ENCODE measurements around the gene CTNND1.

CTNND1 gene

DNA sequence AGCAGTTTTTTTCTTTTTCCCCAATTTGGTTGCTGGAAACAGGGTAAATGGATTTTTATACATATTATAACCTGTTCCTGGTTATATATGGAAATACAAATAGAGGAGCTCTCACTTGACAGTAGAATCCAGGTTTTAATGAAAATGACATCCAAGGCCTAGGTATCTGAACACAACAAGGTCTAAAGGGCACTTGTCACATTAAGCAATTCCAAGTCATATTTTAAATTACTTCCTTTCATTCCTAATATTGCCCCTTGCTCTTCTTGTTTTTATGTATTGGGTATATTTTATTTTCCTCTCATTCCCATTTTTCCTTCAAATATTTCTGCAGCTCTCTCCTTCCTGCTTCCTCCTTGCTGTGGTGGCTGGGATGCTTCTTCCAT lies 27.1 kb downstream of the CTNND1 start:
- H3K36me3 ChIP-seq (replicated peaks), result peaks cover 7% of the 10 kb centered on the region
- H3K9me3 ChIP-seq, result no peaks in the 10 kb centered on the region
- no peaks in the 10 kb centered on the region for H3K27me3 ChIP-seq (ENCODE audit: low read depth)
- DNase-seq (ENCODE audit: low spot score in 2 of 2), result no peak
- in situ Hi-C loops (cut with MboI; ENCODE audit: low sequenced_read_pairs), result no loop called here
- no peak overlapping the region for H3K4me3 ChIP-seq
- no peaks in the 10 kb centered on the region for H3K4me1 ChIP-seq

DNA sequence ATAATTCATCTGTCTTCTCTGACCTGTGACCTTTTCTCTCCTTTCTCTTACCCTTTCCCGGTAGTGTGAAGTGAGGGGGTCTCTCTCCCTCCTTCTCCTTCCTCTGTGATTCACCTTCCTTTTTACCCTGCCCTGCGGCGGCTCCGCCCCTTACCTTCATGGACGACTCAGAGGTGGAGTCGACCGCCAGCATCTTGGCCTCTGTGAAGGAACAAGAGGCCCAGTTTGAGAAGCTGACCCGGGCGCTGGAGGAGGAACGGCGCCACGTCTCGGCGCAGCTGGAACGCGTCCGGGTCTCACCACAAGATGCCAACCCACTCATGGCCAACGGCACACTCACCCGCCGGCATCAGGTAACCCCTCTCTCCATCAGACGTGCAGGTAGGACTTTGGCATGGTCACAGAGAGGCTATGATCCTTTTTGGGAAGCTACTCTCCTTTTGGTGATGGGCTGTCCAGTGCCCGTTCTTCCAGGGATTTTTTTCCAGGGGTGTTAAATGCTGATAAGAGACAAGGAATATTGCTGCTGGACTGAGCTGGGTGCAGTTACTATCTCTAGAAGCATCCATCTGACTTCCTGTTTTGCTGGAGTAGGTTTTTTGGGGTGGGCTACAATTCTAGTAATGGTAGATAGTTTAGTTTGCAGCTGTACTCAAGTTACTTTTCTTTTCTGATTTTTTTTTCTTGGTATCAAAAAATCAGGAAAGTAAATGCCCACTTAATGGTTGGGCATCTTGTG lies 29.9 kb downstream of the CTNND1 start:
- no peak for DNase-seq (ENCODE audit: low spot score in 2 of 2)
- no peaks in the 10 kb centered on the region for H3K4me1 ChIP-seq
- no peaks in the 10 kb centered on the region for H3K27me3 ChIP-seq (ENCODE audit: low read depth)
- no peaks in the 10 kb centered on the region for H3K9me3 ChIP-seq
- in situ Hi-C loops (cut with MboI; ENCODE audit: low sequenced_read_pairs), result no loop called here
- H3K36me3 ChIP-seq (replicated peaks), result peaks cover 16% of the 10 kb centered on the region
- H3K4me3 ChIP-seq, result no peak overlapping the region

DNA sequence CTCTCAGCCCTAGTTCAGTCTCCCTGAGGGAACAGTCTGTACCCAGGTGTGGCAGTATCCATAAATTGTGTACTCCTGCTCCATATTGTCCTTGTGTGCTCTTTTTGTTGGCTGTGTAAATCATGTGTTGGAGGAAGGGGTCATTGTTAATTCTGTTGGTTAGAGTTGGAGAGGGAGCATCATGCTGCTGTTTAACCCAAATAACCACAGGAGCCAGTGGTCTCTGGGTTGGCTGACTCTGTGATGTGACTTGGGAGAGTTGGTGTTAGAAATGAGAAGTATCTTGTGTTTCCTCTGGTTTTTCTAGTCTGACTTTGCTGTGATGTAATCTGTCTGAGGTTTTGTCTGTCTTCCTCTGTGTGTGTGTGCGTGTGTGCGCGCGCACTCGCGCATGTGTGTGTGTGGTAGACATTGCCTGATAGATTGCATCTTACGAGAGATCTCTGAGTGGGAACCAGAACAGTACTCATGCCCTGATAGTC lies 30.5 kb downstream of the CTNND1 start:
- Histone ChIP-seq H3K4me3 (no peak overlapping the region), H3K9me3 (no peaks in the 10 kb centered on the region), H3K4me1 (no peaks in the 10 kb centered on the region), H3K27me3 (ENCODE audit: low read depth) (no peaks in the 10 kb centered on the region), H3K36me3 (replicated peaks) (peaks cover 21% of the 10 kb centered on the region)
- in situ Hi-C loops (cut with MboI; ENCODE audit: low sequenced_read_pairs), result no loop called here
- no peak for DNase-seq (ENCODE audit: low spot score in 2 of 2)

DNA sequence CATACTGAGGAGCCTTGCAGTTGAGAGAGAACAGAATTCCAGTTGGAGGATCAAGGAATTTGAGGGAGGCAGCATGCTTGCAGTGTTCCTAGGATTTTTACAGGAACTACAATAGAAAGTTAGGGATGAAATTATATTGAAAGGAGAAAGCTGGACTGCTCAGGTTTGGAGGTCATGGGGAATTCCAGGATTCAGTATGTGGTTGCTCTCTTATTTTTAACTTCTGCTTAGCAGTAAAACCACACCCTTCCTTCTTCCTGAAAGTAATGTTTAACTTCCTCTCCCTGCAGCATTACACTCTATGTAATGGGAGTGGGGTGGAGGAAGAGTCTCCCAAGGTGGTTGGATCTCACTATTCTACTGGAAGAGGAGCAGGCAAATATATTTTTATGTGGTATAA lies 31.3 kb downstream of the CTNND1 start:
- no peak for DNase-seq (ENCODE audit: low spot score in 2 of 2)
- Histone ChIP-seq H3K4me1 (no peaks in the 10 kb centered on the region), H3K36me3 (replicated peaks) (peaks cover 21% of the 10 kb centered on the region), H3K4me3 (no peak overlapping the region), H3K27me3 (ENCODE audit: low read depth) (no peaks in the 10 kb centered on the region), H3K9me3 (no peaks in the 10 kb centered on the region)
- in situ Hi-C loops (cut with MboI; ENCODE audit: low sequenced_read_pairs), result no loop called here

DNA sequence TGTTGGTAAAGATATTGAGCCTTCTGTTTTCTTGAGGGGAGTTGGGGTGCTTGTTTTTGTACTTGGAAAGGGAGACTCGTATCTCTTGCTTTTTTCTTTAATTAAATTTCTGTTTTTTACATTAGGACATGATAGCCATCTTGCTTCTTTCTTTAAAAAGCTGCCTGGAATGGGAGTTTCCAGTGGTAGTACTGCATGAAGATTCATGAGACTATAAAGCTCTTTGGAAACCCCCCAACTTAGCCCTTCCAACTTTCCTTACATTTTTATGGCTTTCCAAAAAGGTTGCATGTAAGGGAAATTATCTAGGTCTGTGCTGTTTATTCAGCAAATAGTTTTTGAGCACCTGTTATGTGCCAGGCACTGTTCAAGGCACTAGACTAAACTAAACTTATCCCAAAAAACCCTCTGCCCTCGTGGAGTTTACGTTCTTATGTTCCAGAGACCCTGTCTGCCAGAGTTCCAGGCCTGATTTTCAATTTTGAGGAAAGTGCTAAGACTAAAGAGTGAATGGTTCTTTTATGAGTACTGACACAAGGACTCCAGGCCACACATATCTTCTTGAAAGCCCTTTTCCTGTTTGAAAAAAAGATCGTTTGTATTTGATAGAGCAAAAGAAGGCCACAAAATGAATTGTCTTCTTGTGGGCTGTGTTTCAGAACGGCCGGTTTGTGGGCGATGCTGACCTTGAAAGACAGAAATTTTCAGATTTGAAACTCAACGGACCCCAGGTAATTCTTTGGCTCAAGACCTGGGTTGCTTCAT lies 31.9 kb downstream of the CTNND1 start:
- in situ Hi-C loops (cut with MboI; ENCODE audit: low sequenced_read_pairs), result no loop called here
- Histone ChIP-seq H3K4me1 (no peaks in the 10 kb centered on the region), H3K4me3 (no peak overlapping the region), H3K36me3 (replicated peaks) (peaks cover 21% of the 10 kb centered on the region), H3K9me3 (no peaks in the 10 kb centered on the region), H3K27me3 (ENCODE audit: low read depth) (no peaks in the 10 kb centered on the region)
- no peak for DNase-seq (ENCODE audit: low spot score in 2 of 2)

DNA sequence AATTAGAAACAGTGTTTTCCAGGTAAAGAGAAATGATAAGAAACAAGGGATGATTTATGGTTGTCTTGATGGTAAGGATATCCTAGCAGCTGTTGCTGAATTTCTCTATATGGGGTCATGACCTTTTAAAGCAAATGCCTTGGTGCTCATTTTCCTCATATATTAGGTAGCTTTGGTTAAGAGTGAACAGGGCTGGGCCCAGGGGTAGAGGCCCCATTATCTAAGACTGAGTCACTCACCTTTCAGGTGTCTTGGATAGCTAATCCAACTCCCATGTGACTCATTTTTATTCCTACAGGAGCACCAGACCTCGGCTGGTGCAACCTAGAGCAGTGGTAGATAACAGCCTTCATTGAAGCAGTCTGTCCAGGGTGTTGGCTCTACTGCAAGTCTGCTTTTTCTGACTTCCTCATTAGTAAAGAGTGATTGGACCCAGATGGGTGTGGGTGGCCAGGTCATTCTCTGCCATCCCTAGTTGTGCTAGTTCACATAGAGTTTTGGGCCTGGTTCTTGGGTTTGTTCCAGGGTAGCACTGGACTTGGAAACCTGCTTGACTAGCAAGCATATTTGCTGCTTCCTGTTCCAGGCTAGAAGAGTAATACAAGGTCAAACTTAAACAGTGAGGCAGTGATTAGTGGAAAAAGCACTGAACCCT lies 37.4 kb downstream of the CTNND1 start:
- in situ Hi-C loops (cut with MboI; ENCODE audit: low sequenced_read_pairs), result no loop called here
- peaks cover 2% of the 10 kb centered on the region; the same call in 1 of the 2 replicates for H3K4me1 ChIP-seq
- DNase-seq (ENCODE audit: low spot score in 2 of 2), result no peak
- no peak overlapping the region for H3K4me3 ChIP-seq
- no peaks in the 10 kb centered on the region for H3K27me3 ChIP-seq (ENCODE audit: low read depth)
- H3K36me3 ChIP-seq (replicated peaks), result peaks cover 37% of the 10 kb centered on the region
- no peaks in the 10 kb centered on the region for H3K9me3 ChIP-seq

DNA sequence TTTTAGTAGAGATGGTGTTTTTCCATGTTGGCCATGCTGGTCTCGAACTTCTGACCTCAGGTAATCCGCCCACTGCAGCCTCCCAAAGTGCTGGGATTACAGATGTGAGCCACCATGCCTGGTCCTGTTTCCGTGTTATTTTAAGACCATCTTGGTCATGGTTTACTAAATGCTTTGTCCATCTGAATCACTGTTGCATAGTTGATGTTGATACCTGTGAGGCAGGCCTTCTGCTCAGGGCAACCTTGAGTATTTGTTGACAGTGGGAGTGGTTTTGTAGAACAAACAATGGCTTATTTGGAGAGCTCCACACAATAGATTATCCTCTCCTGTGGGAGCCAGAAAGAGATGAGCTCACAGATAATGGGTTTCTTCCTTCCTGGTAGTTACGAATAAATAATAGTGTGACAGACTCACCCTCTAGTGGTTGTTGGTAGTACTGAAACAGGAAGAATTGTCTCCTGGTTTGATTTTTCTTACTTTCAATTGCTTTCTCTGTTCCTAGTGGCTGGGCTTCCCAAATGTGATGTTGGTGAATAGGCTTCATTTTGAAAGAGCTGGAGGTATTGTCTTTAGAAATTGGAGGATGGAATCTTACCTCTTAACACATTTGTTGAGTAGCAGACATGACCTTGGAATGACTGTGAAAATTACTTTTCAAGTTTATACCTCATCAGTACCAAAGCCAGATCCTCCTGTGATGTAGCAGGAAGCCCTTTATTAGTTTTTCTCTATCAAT lies 39.0 kb downstream of the CTNND1 start:
- Histone ChIP-seq H3K36me3 (replicated peaks) (peaks cover 48% of the 10 kb centered on the region), H3K27me3 (ENCODE audit: low read depth) (no peaks in the 10 kb centered on the region), H3K9me3 (no peaks in the 10 kb centered on the region), H3K4me1 (peaks cover 2% of the 10 kb centered on the region; the same call in 1 of the 2 replicates), H3K4me3 (no peak overlapping the region)
- in situ Hi-C loops (cut with MboI; ENCODE audit: low sequenced_read_pairs), result no loop called here
- DNase-seq (ENCODE audit: low spot score in 2 of 2), result peak; percentile 40 to 89

DNA sequence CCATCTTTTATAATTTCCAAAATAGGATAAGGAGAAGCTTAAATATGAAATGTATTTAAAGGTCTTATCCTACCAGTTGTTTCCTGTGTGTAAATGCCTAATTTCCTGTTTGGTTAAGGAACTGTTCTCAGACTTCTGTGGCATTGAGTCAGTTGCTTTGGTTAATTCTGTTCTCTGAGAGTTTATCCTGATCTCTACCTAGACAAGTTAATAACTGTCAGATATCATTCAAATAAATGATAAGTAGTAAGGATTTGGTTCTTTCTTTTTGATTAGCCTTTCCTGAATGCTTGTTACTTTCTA lies 39.5 kb downstream of the CTNND1 start:
- DNase-seq (ENCODE audit: low spot score in 2 of 2), result no peak
- peaks cover 51% of the 10 kb centered on the region for H3K36me3 ChIP-seq (replicated peaks)
- no peak overlapping the region for H3K4me3 ChIP-seq
- in situ Hi-C loops (cut with MboI; ENCODE audit: low sequenced_read_pairs), result no loop called here
- H3K9me3 ChIP-seq, result no peaks in the 10 kb centered on the region
- H3K27me3 ChIP-seq (ENCODE audit: low read depth), result no peaks in the 10 kb centered on the region
- peaks cover 2% of the 10 kb centered on the region; the same call in 1 of the 2 replicates for H3K4me1 ChIP-seq

DNA sequence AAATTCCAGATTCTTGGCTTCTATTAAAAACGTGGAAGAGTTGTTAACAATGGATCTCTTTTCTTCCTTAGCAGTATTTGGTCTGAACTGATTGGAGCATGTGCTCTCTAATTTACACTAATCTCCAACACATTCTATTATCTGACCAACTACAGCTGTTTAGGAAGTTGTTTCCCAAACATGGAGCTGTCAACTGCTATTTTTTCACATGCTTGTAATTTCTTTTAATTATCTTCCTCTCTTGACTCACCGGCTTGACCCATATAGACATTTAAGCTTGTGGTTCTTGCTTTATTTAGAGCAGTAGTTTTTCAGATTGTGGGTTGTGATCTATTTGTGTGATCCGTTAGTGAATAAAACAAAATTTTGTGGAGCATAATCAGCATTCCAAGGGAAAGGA lies 40.8 kb downstream of the CTNND1 start:
- H3K4me3 ChIP-seq, result no peak overlapping the region
- DNase-seq (ENCODE audit: low spot score in 2 of 2), result no peak
- peaks cover 56% of the 10 kb centered on the region for H3K36me3 ChIP-seq (replicated peaks)
- in situ Hi-C loops (cut with MboI; ENCODE audit: low sequenced_read_pairs), result no loop called here
- H3K4me1 ChIP-seq, result peaks cover 2% of the 10 kb centered on the region; the same call in 1 of the 2 replicates
- no peaks in the 10 kb centered on the region for H3K9me3 ChIP-seq
- H3K27me3 ChIP-seq (ENCODE audit: low read depth), result no peaks in the 10 kb centered on the region

DNA sequence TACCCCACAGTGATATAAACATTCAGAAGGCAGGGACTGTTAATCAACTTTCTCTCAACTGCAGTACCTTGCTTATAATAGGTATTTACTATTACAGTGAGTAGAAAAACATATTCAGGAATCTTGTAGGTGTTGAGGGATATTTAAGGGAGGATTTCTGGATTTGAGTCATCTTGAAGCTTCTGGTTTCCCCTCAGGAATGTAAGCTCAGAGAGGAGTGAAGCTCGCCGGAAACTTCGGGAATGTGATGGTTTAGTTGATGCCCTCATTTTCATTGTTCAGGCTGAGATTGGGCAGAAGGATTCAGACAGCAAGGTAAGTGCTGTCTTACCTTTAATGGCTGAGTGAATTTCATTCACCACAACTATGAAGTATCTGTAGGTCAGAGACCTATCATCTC lies 42.9 kb downstream of the CTNND1 start:
- DNase-seq (ENCODE audit: low spot score in 2 of 2), result no peak
- H3K9me3 ChIP-seq, result no peaks in the 10 kb centered on the region
- no peak overlapping the region for H3K4me3 ChIP-seq
- peaks cover 74% of the 10 kb centered on the region for H3K36me3 ChIP-seq (replicated peaks)
- in situ Hi-C loops (cut with MboI; ENCODE audit: low sequenced_read_pairs), result no loop called here
- H3K27me3 ChIP-seq (ENCODE audit: low read depth), result no peaks in the 10 kb centered on the region
- peaks cover 9% of the 10 kb centered on the region for H3K4me1 ChIP-seq

DNA sequence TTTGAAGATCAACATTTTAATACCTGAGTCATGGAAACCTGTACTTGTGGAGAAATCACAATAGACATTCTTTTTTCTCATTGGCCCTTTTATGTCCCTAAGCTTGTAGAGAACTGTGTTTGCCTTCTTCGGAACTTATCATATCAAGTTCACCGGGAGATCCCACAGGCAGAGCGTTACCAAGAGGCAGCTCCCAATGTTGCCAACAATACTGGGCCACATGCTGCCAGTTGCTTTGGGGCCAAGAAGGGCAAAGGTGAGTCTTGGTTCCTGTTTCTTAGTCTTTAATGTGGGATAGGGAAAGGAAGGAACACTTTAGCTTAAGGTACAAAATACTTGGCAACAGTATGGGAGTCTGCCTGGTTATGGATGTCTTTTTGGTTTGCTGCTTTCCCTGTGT lies 44.2 kb downstream of the CTNND1 start:
- no peaks in the 10 kb centered on the region for H3K27me3 ChIP-seq (ENCODE audit: low read depth)
- H3K4me3 ChIP-seq, result no peak overlapping the region
- peaks cover 7% of the 10 kb centered on the region for H3K4me1 ChIP-seq
- H3K36me3 ChIP-seq (replicated peaks), result peaks cover 86% of the 10 kb centered on the region
- DNase-seq (ENCODE audit: low spot score in 2 of 2), result no peak
- in situ Hi-C loops (cut with MboI; ENCODE audit: low sequenced_read_pairs), result no loop called here
- H3K9me3 ChIP-seq, result no peaks in the 10 kb centered on the region

DNA sequence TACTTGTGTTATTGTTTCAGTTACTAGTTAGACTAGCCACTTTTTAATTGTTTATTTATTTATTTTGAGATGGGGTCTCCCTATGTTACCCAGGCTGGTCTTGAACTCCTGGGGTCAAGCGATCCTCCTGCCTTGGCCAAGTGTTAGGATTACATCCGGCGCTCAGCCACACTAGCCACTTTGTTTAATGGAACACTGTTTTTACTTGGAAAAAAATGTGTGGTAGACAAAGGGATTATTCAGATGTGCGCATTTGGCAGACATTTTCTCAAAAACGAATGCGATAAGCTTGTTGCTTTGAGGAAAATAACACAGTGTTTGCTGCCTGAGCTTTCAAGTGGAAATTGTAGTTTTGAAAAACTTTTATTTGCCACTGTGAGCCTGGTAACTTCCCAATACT lies 51.0 kb downstream of the CTNND1 start:
- H3K4me3 ChIP-seq, result no peak overlapping the region
- in situ Hi-C loops (cut with MboI; ENCODE audit: low sequenced_read_pairs), result no loop called here
- H3K36me3 ChIP-seq (replicated peaks), result peaks cover 78% of the 10 kb centered on the region
- H3K9me3 ChIP-seq, result no peaks in the 10 kb centered on the region
- DNase-seq (ENCODE audit: low spot score in 2 of 2), result no peak
- H3K4me1 ChIP-seq, result peaks cover 7% of the 10 kb centered on the region
- H3K27me3 ChIP-seq (ENCODE audit: low read depth), result no peaks in the 10 kb centered on the region

DNA sequence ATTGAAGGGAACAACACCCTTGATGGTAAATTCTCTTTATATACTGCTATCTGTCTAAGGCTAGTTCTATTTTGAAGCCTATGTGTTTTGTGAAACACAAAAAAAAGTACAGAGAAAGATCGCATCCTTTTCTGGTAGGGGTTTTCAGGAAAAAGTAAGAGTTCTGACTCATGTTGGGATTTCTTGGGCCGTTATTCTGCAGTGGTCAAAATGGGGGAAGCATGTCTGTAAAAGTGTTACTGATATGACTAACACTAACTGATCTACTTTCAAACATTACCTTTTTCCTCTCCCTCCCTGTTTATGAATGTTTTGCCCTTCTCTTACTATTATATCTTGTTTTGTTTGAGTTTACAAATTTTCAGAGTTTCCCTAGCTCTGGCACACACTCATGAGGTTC lies 53.9 kb downstream of the CTNND1 start:
- DNase-seq (ENCODE audit: low spot score in 2 of 2), result no peak
- in situ Hi-C loops (cut with MboI; ENCODE audit: low sequenced_read_pairs), result no loop called here
- Histone ChIP-seq H3K36me3 (replicated peaks) (peaks cover 52% of the 10 kb centered on the region), H3K4me3 (no peak overlapping the region), H3K4me1 (no peaks in the 10 kb centered on the region), H3K27me3 (ENCODE audit: low read depth) (no peaks in the 10 kb centered on the region), H3K9me3 (no peaks in the 10 kb centered on the region)
